GM23338 (cell line): Measurements from ENCODE around the gene ZNF860. TPM values are rescaled to one million over a fixed set of nuclear protein-coding genes. Genes with fewer than 3 reads are reported as not detected.

ENCODE experiments used
- ATAC-seq: fragments of 200-7000 bp; cut with Tn5 transposase; 3 replicates; pipeline ENCODE4 v1.9.1; 2020
- DNase-seq: peaks from one replicate; pipeline ENCODE4 v3.0.0-alpha.2; 2015; ENCODE audit warnings: low spot score
- H2AFZ ChIP-seq: fragments of 200-600 bp; sonication (generic); 2 replicates; pipeline ENCODE4 v1.8.0; 2016; ENCODE audit warnings: antibody characterized with exemption, mild to moderate bottlenecking, moderate library complexity
- H3F3A ChIP-seq: fragments of 200-600 bp; sonication (generic); replicated peaks from 2 replicates; pipeline ENCODE4 v1.8.0; 2017; ENCODE audit warnings: antibody characterized with exemption, mixed run types, low read depth
- H3K27ac ChIP-seq: fragments of 200-600 bp; sonication (generic); 2 replicates; pipeline ENCODE4 v1.6.1; 2016; ENCODE audit warnings: low read depth
- H3K27me3 ChIP-seq: fragments of 200-600 bp; sonication (generic); 2 replicates; pipeline ENCODE4 v1.8.0; 2016; ENCODE audit warnings: mild to moderate bottlenecking, mixed run types, moderate library complexity; ENCODE audit not compliant: insufficient read depth
- H3K36me3 ChIP-seq: fragments of 200-600 bp; sonication (generic); 2 replicates; pipeline ENCODE4 v1.8.0; 2016; ENCODE audit warnings: mild to moderate bottlenecking; ENCODE audit not compliant: insufficient read depth
- H3K4me1 ChIP-seq: fragments of 200-600 bp; sonication (generic); 2 replicates; pipeline ENCODE4 v1.8.0; 2016; ENCODE audit warnings: mild to moderate bottlenecking, moderate library complexity; ENCODE audit not compliant: insufficient read depth
- H3K4me2 ChIP-seq: fragments of 200-600 bp; sonication (generic); 2 replicates; pipeline ENCODE4 v1.7.1; 2017; ENCODE audit warnings: mixed run types
- H3K4me3 ChIP-seq: fragments of 200-600 bp; sonication (generic); 2 replicates; pipeline ENCODE4 v1.6.1; 2016; ENCODE audit warnings: mixed run types
- H3K79me2 ChIP-seq: fragments of 200-600 bp; sonication (generic); replicated peaks from 2 replicates; pipeline ENCODE4 v1.8.0; 2017; ENCODE audit warnings: mild to moderate bottlenecking; ENCODE audit not compliant: insufficient read depth
- H3K9me2 ChIP-seq: fragments of 200-600 bp; sonication (generic); 2 replicates; pipeline ENCODE4 v1.8.0; 2017; ENCODE audit not compliant: insufficient read depth
- H4K20me1 ChIP-seq: fragments of 200-600 bp; sonication (generic); replicated peaks from 2 replicates; pipeline ENCODE4 v1.8.0; 2017; ENCODE audit warnings: mild to moderate bottlenecking; ENCODE audit not compliant: insufficient read depth
- H3K27ac Mint-ChIP-seq: 2 replicates; pipeline ENCODE4 v1.8.0; 2020; ENCODE audit warnings: inconsistent platforms, mild to moderate bottlenecking, moderate library complexity, mixed read lengths
- H3K27me3 Mint-ChIP-seq: 3 replicates; pipeline ENCODE4 v1.8.0; 2022; ENCODE audit warnings: low read depth, mild to moderate bottlenecking, moderate library complexity, mixed read lengths, inconsistent platforms; ENCODE audit not compliant: insufficient read depth, poor library complexity
- H3K36me3 Mint-ChIP-seq: 3 replicates; pipeline ENCODE4 v1.8.0; 2021; ENCODE audit warnings: low read depth, mild to moderate bottlenecking, inconsistent platforms, moderate library complexity, mixed read lengths
- H3K4me1 Mint-ChIP-seq: 3 replicates; pipeline ENCODE4 v1.8.0; 2020; ENCODE audit warnings: mild to moderate bottlenecking, inconsistent platforms, mixed read lengths
- H3K4me3 Mint-ChIP-seq: 3 replicates; pipeline ENCODE4 v1.8.0; 2021; ENCODE audit warnings: moderate library complexity, mild to moderate bottlenecking, inconsistent platforms, mixed read lengths
- H3K9me3 Mint-ChIP-seq: 3 replicates; pipeline ENCODE4 v1.8.0; 2020; ENCODE audit warnings: moderate library complexity, mild to moderate bottlenecking, inconsistent platforms, mixed read lengths
- CREB1 ChIP-seq: fragments of 250-450 bp; sonication (Bioruptor Pico); IDR thresholded peaks from 2 replicates; pipeline ENCODE4 v1.5.0; 2020; ENCODE audit warnings: low read depth, mild to moderate bottlenecking, moderate library complexity
- CTCF ChIP-seq, 2 experiments: fragments of 200-600 bp in 1 of 2; sonication (generic) in 1 of 2; conservative IDR thresholded peaks; 2 replicates each; pipeline versions ENCODE4 v1.5.1 to v1.6.1; 2016 to 2017; ENCODE audit warnings: antibody characterized with exemption in 2 of 2, low read depth in 2 of 2, mild to moderate bottlenecking in 2 of 2, moderate library complexity in 1 of 2
- ETS1 ChIP-seq: IDR thresholded peaks from 2 replicates; pipeline ENCODE4 v1.6.1; 2016; ENCODE audit warnings: antibody characterized with exemption
- EZH2 ChIP-seq: fragments of 200-600 bp; sonication (generic); IDR thresholded peaks from one replicate; pipeline ENCODE4 v1.8.0; 2017; ENCODE audit warnings: antibody characterized with exemption, mild to moderate bottlenecking, low read depth; ENCODE audit not compliant: unreplicated experiment
- EZH2phosphoT487 ChIP-seq: fragments of 200-600 bp; sonication (generic); IDR thresholded peaks from one replicate; pipeline ENCODE4 v1.8.1; 2018; ENCODE audit warnings: antibody characterized with exemption; ENCODE audit not compliant: unreplicated experiment
- JUNB ChIP-seq: IDR thresholded peaks from one replicate; pipeline ENCODE4 v1.6.1; 2016; ENCODE audit warnings: antibody characterized with exemption; ENCODE audit not compliant: unreplicated experiment
- NANOG ChIP-seq: IDR thresholded peaks from 2 replicates; pipeline ENCODE4 v1.6.1; 2016; ENCODE audit warnings: antibody characterized with exemption, borderline replicate concordance
- POLR2AphosphoS5 ChIP-seq: IDR thresholded peaks from 2 replicates; pipeline ENCODE4 v1.6.1; 2016; ENCODE audit warnings: antibody characterized with exemption, low read depth
- REST ChIP-seq: IDR thresholded peaks from one replicate; pipeline ENCODE4 v1.6.1; 2018; ENCODE audit warnings: antibody characterized with exemption; ENCODE audit not compliant: unreplicated experiment
- STAT1 ChIP-seq: IDR thresholded peaks from one replicate; pipeline ENCODE4 v1.6.1; 2016; ENCODE audit warnings: antibody characterized with exemption; ENCODE audit not compliant: unreplicated experiment
- ZNF114 ChIP-seq: fragments of 250-450 bp; sonication (Bioruptor Pico); IDR thresholded peaks from 2 replicates; pipeline ENCODE4 v1.5.0; 2020; ENCODE audit warnings: mild to moderate bottlenecking, moderate library complexity
- ZNF331 ChIP-seq: fragments of 250-450 bp; sonication (Bioruptor Pico); IDR thresholded peaks from 2 replicates; pipeline ENCODE4 v1.5.0; 2020; ENCODE audit warnings: low read depth, mild to moderate bottlenecking, moderate library complexity
- ZNF462 ChIP-seq: fragments of 250-450 bp; sonication (Bioruptor Pico); IDR thresholded peaks from 2 replicates; pipeline ENCODE4 v1.5.0; 2020; ENCODE audit warnings: mild to moderate bottlenecking, moderate library complexity
- polyA plus RNA-seq: library from polyadenylated mRNA; unstranded; fragments of >200 nt; fragmentation: Nextera tagmentation; extraction: Ambion mirVana; gene quantifications from 2 replicates; pipeline ENCODE4 v1.2.1, GENCODE V29; 2016
- total RNA-seq: library from RNA; depleted of rRNA; stranded (reverse); fragments of >200 nt; shearing (Covaris generic); gene quantifications from 2 replicates; pipeline ENCODE4 v1.2.3, GENCODE V29; 2014

ZNF860 gene
- total and polyA plus RNA-seq, 2 experiments from 2014 or later: 5.2 to 12.4 TPM

GRCh38 chr3:31999907-32000439, 18.4 kb downstream of the ZNF860 start:
- H3K4me1 Mint-ChIP-seq: peaks cover 16% of the 10 kb centered on the region

More at GRCh38 chr3:31999907-32000439, 18.4 kb downstream of the ZNF860 start:
- H3K36me3 Mint-ChIP-seq: peaks cover 6% of the 10 kb centered on the region
- H3K4me3 Mint-ChIP-seq: no peak overlapping the region
- ATAC-seq: no peak
- Histone ChIP-seq H3F3A (no peaks in the 10 kb centered on the region), H3K9me2 (no peaks in the 10 kb centered on the region), H3K27ac (no peak overlapping the region), H2AFZ (no peak overlapping the region), H3K4me1 (peaks cover 28% of the 10 kb centered on the region), H4K20me1 (no peaks in the 10 kb centered on the region), H3K36me3 (no peaks in the 10 kb centered on the region), H3K4me3 (no peak overlapping the region), H3K79me2 (no peaks in the 10 kb centered on the region), H3K27me3 (no peaks in the 10 kb centered on the region), H3K4me2 (no peak overlapping the region)
- H3K27me3 Mint-ChIP-seq: peaks cover 3% of the 10 kb centered on the region
- DNase-seq: no peak
- TF ChIP-seq REST (no peak), ETS1 (no peak), ZNF114 (CRISPR knock-in tag) (no peak), CTCF (conservative IDR thresholded peaks at IDR 0.05; ENCODE audit: low read depth in 2 of 2) (no peak), EZH2 (no peak), ZNF462 (CRISPR knock-in tag) (no peak), NANOG (no peak), STAT1 (no peak), CREB1 (CRISPR knock-in tag) (no peak), JUNB (no peak), POLR2AphosphoS5 (no peak), EZH2phosphoT487 (no peak), ZNF331 (CRISPR knock-in tag) (no peak)
- peaks cover 5% of the 10 kb centered on the region; the same call in 2 of the 3 replicates for H3K9me3 Mint-ChIP-seq
- H3K27ac Mint-ChIP-seq: no peak overlapping the region
